Suprapubic skin (tissue), 3 donors: ENCODE data around the gene BIRC6.

Experiments used
- POLR2A ChIP-seq, 2 donors: fragments of 450-650 bp; IDR thresholded peaks; one replicate each; pipeline ENCODE4 v1.6.1; 2017; ENCODE audit warnings: antibody characterized with exemption in 2 of 2, mild to moderate bottlenecking in 2 of 2, moderate library complexity in 2 of 2
- TF ChIP-seq, protein P1 (sequence below), 2 donors: fragments of 200-600 bp in 1 of 2; fragments of 450-650 bp in 1 of 2; sonication (generic) in 1 of 2; IDR thresholded peaks; one replicate each; pipeline ENCODE4 v1.5.1; 2016 to 2019; ENCODE audit warnings: antibody characterized with exemption in 2 of 2, mild to moderate bottlenecking in 1 of 2, moderate library complexity in 1 of 2

- TF ChIP-seq, protein P1, sequence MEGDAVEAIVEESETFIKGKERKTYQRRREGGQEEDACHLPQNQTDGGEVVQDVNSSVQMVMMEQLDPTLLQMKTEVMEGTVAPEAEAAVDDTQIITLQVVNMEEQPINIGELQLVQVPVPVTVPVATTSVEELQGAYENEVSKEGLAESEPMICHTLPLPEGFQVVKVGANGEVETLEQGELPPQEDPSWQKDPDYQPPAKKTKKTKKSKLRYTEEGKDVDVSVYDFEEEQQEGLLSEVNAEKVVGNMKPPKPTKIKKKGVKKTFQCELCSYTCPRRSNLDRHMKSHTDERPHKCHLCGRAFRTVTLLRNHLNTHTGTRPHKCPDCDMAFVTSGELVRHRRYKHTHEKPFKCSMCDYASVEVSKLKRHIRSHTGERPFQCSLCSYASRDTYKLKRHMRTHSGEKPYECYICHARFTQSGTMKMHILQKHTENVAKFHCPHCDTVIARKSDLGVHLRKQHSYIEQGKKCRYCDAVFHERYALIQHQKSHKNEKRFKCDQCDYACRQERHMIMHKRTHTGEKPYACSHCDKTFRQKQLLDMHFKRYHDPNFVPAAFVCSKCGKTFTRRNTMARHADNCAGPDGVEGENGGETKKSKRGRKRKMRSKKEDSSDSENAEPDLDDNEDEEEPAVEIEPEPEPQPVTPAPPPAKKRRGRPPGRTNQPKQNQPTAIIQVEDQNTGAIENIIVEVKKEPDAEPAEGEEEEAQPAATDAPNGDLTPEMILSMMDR (IDR thresholded peaks at IDR 0.05): no peak
- no peak for TF ChIP-seq POLR2A (IDR thresholded peaks at IDR 0.05)
Observed at GRCh38 chr2:32330136-32330535, 26.7 kb upstream of the BIRC6 start.
